ENCODE data around the gene SFT2D1. TPM values are rescaled to one million over a fixed set of nuclear protein-coding genes. Genes with fewer than 3 reads are reported as not detected.

The SFT2D1 gene
- total RNA-seq, 4 donors from 2014 or later = 36.8 to 53.5 (median 48.4) TPM

DNA sequence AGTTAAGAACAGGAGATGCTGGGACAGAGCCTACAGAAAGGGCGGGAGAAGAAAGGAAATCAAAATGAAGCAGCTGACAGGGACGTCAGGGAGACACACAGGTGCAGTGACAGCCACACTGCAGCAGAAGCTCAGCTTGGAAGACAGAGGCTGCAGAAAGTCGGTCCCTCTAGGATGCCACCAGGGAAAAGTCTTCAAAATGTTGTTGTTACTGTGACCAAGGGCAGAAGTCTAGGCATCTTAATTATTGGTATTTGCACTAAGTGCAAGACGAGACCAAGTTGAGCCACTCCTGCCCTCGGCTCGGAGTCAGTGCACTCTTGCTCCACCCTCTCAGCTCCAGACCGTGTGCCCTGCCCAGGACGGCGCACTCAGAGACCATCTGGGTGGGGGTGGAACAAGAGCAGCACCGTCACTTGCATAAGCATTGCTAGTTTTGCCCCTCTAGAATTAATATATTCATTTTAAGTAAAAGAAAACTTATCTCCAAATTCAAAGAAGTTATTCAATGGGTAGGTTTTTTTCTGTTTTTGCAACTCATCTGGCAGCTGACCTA is 36.7 kb downstream of the SFT2D1 start:
- 70 to 72% methylated on average over 10 of the region's 10 CpGs for WGBS, 2 donors
- intact Hi-C loops (cut with DNase I) = no loop called here
- H3K4me3 ChIP-seq (replicated peaks in 1 of 3) = no peak overlapping the region
- H3K27me3 ChIP-seq = no peaks in the 10 kb centered on the region
- H3K9me3 ChIP-seq = no peaks in the 10 kb centered on the region
- peaks cover 0 to 16% of the 10 kb centered on the region in 2 donors for H3K4me1 ChIP-seq
- H3K36me3 ChIP-seq = no peaks in the 10 kb centered on the region
- no peak for DNase-seq
- no peak for TF ChIP-seq POLR2A (IDR thresholded peaks at IDR 0.05)
- TF ChIP-seq, protein P1, sequence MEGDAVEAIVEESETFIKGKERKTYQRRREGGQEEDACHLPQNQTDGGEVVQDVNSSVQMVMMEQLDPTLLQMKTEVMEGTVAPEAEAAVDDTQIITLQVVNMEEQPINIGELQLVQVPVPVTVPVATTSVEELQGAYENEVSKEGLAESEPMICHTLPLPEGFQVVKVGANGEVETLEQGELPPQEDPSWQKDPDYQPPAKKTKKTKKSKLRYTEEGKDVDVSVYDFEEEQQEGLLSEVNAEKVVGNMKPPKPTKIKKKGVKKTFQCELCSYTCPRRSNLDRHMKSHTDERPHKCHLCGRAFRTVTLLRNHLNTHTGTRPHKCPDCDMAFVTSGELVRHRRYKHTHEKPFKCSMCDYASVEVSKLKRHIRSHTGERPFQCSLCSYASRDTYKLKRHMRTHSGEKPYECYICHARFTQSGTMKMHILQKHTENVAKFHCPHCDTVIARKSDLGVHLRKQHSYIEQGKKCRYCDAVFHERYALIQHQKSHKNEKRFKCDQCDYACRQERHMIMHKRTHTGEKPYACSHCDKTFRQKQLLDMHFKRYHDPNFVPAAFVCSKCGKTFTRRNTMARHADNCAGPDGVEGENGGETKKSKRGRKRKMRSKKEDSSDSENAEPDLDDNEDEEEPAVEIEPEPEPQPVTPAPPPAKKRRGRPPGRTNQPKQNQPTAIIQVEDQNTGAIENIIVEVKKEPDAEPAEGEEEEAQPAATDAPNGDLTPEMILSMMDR (IDR thresholded peaks at IDR 0.05) = no peak
- H3K27ac ChIP-seq = no peak overlapping the region

DNA sequence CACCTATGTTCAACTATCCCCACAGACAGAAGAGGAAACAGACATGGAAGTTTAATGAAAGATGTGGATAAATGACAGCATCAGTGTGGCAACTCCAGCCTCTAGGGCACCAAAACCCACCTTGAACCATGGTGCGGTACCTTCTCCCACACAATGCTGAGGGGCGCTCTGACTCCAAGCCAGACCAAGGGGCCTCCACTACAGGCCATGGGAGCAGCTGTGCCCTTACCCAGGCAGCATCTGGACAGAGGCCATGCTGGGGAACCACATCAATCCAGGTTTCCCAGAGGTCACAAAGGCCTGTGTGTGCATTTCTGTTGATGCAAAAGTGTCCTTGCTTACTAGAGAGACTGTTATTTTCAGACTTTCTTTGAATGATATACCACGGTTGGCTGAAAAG is 38.2 kb downstream of the SFT2D1 start:
- WGBS, 2 donors = 88 to 90% methylated on average over 3 of the region's 3 CpGs
- TF ChIP-seq, protein P1 (IDR thresholded peaks at IDR 0.05) = no peak
- TF ChIP-seq POLR2A (IDR thresholded peaks at IDR 0.05) = no peak
- Histone ChIP-seq H3K4me3 (replicated peaks in 1 of 3) (no peak overlapping the region), H3K27ac (no peak overlapping the region), H3K9me3 (no peaks in the 10 kb centered on the region), H3K36me3 (no peaks in the 10 kb centered on the region), H3K4me1 (peaks cover 0 to 16% of the 10 kb centered on the region in 2 donors), H3K27me3 (no peaks in the 10 kb centered on the region)
- intact Hi-C loops (cut with DNase I) = no loop called here
- no peak for DNase-seq

GRCh38 chr6:166301611-166302529 is 40.5 kb downstream of the SFT2D1 start:
- Histone ChIP-seq H3K36me3 (no peaks in the 10 kb centered on the region), H3K4me3 (replicated peaks in 1 of 3) (no peak overlapping the region), H3K27ac (no peak overlapping the region), H3K27me3 (no peaks in the 10 kb centered on the region), H3K4me1 (peaks cover 0 to 2% of the 10 kb centered on the region in 2 donors), H3K9me3 (no peaks in the 10 kb centered on the region)
- WGBS, 2 donors = 90 to 93% methylated on average over 17 of the region's 17 CpGs
- TF ChIP-seq POLR2A (IDR thresholded peaks at IDR 0.05) = no peak
- TF ChIP-seq, protein P1 (IDR thresholded peaks at IDR 0.05) = no peak
- no peak for DNase-seq
- intact Hi-C loops (cut with DNase I) = no loop called here

DNA sequence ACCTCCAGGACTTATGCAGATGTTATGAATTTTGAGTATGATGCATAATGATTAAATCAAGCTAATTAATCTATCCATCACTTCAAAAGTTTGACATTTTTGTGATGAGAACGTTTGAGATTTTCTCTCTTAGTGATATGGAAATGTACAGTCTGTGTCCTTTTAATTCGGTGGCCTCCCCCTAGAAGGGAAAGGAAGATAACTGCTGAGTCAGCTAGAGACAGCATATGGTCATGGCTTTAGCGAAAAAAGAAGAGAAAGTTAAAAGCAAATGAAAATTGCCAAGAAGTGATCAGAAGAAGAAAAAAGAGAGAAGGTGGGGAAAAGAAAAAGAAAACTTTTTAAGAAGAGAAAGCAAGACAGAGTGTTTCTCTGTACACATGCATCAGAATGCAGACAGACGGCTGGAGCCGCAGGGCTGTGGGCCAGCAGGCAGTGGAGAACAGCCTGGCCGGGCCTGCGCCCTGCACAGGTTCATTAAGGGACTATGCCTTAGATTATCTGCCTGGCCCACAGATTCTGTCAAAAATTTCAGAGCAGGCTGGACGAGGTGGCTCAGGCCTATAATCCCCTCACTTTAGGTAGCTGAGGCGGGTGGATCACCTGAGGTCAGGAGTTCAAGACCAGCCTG is 41.9 kb downstream of the SFT2D1 start:
- no peaks in the 10 kb centered on the region for H3K4me1 ChIP-seq
- no peaks in the 10 kb centered on the region for H3K36me3 ChIP-seq
- no peaks in the 10 kb centered on the region for H3K27me3 ChIP-seq
- WGBS, 2 donors = 83 to 90% methylated on average over 9 of the region's 9 CpGs
- intact Hi-C loops (cut with DNase I) = no loop called here
- H3K27ac ChIP-seq = no peak overlapping the region
- TF ChIP-seq POLR2A (IDR thresholded peaks at IDR 0.05) = no peak
- TF ChIP-seq, protein P1 (IDR thresholded peaks at IDR 0.05) = no peak
- H3K4me3 ChIP-seq (replicated peaks in 1 of 3) = no peak overlapping the region
- no peak for DNase-seq
- H3K9me3 ChIP-seq = no peaks in the 10 kb centered on the region
